Keratinocyte (primary cell): ENCODE data around the gene OMP. TPM values are rescaled to one million over a fixed set of nuclear protein-coding genes. Genes with fewer than 3 reads are reported as not detected.

Source experiments
- DNase-seq: peaks from one replicate; pipeline ENCODE4 v3.0.0-alpha.2; 2011; ENCODE audit warnings: low read depth, missing footprints, low spot score
- FAIRE-seq: peaks from 2 replicates; lab custom pipeline; 2011; peaks lifted over from hg19 to GRCh38; lab: Jason Lieb, UNC
- H2AFZ ChIP-seq: 2 replicates; pipeline ENCODE4 v1.6.0; 2012; ENCODE audit warnings: low read length, control low read depth, inconsistent platforms; ENCODE audit not compliant: control insufficient read depth
- H3K27ac ChIP-seq: 2 replicates; pipeline ENCODE4 v1.5.1; 2011; ENCODE audit warnings: low read length; ENCODE audit not compliant: control insufficient read depth, insufficient read depth
- H3K27me3 ChIP-seq: 3 replicates; pipeline ENCODE4 v1.6.0; 2011; ENCODE audit warnings: low read length; ENCODE audit not compliant: control insufficient read depth, insufficient read depth; ENCODE audit errors: extremely low read depth
- H3K36me3 ChIP-seq, 2 experiments: 2 replicates in 1 of 2; 3 replicates in 1 of 2; pipeline ENCODE4 v1.5.1; 2011; ENCODE audit warnings: low read length in 2 of 2, mild to moderate bottlenecking in 1 of 2; ENCODE audit not compliant: control insufficient read depth in 2 of 2, insufficient read depth in 2 of 2; ENCODE audit errors: extremely low read depth in 1 of 2
- H3K4me1 ChIP-seq: 3 replicates; pipeline ENCODE4 v1.5.1; 2011; ENCODE audit warnings: low read length; ENCODE audit not compliant: control insufficient read depth, insufficient read depth; ENCODE audit errors: extremely low read depth
- H3K4me2 ChIP-seq: 3 replicates; pipeline ENCODE4 v1.6.0; 2011; ENCODE audit warnings: low read depth, low read length; ENCODE audit not compliant: control insufficient read depth, insufficient read depth; ENCODE audit errors: extremely low read depth
- H3K4me3 ChIP-seq, 3 experiments: fragments of 200-600 bp in 1 of 3; sonication (generic) in 1 of 3; 2 replicates in 2 of 3; 3 replicates in 1 of 3; pipeline ENCODE4 v1.5.1; 2011 to 2016; ENCODE audit warnings: low read length in 3 of 3, mild to moderate bottlenecking in 3 of 3, control low read depth in 2 of 3, inconsistent platforms in 1 of 3, low read depth in 1 of 3, mixed read lengths in 1 of 3, mixed run types in 1 of 3, moderate library complexity in 1 of 3; ENCODE audit not compliant: control insufficient read depth in 2 of 3, insufficient read depth in 2 of 3; ENCODE audit errors: extremely low read depth in 1 of 3
- H3K79me2 ChIP-seq: 2 replicates; pipeline ENCODE4 v1.6.0; 2012; ENCODE audit warnings: low read length; ENCODE audit not compliant: control insufficient read depth, insufficient read depth
- H3K9ac ChIP-seq: 3 replicates; pipeline ENCODE4 v1.6.0; 2011; ENCODE audit warnings: low read length; ENCODE audit not compliant: control insufficient read depth, insufficient read depth; ENCODE audit errors: extremely low read depth
- H3K9me1 ChIP-seq: 3 replicates; pipeline ENCODE4 v1.6.0; 2011; ENCODE audit warnings: low read length; ENCODE audit not compliant: control insufficient read depth, insufficient read depth; ENCODE audit errors: extremely low read depth
- H3K9me3 ChIP-seq: 2 replicates; pipeline ENCODE4 v1.5.1; 2012; ENCODE audit warnings: low read depth, low read length; ENCODE audit not compliant: control insufficient read depth
- H4K20me1 ChIP-seq: 3 replicates; pipeline ENCODE4 v1.6.0; 2011; ENCODE audit warnings: low read length; ENCODE audit not compliant: control insufficient read depth, insufficient read depth; ENCODE audit errors: extremely low read depth
- EZH2 ChIP-seq: IDR thresholded peaks from one replicate; pipeline ENCODE4 v1.6.1; 2012; ENCODE audit warnings: inconsistent platforms, mild to moderate bottlenecking, low read length, moderate library complexity
- dilution Hi-C: fragments of 300-500 bp; cut with MboI; formaldehyde crosslinking; loops from one replicate; pipeline ENCODE4 v1.7.0; 2020; ENCODE audit warnings: low sequenced_read_pairs; ENCODE audit not compliant: extremely low pct_ligation_motif_present
- polyA plus RNA-seq, 5 experiments: library from polyadenylated mRNA; depleted of rRNA in 3 of 5; stranded (reverse) in 3 of 5; stranded (forward) in 1 of 5; unstranded in 1 of 5; fragments of >200 nt; gene quantifications; 1 replicate in 1 of 5; 2 replicates in 3 of 5; 3 replicates in 1 of 5; pipeline versions ENCODE4 v1.2.1 to v1.2.3, GENCODE V29; 2011 to 2012; ENCODE audit warnings: missing spikeins in 2 of 5, low read depth in 1 of 5, low replicate concordance in 1 of 5
- TF ChIP-seq, protein P1 (sequence below), 3 experiments: IDR thresholded peaks in 1 of 3; conservative IDR thresholded peaks in 1 of 3; optimal IDR thresholded peaks in 1 of 3; 2 replicates in 2 of 3; 3 replicates in 1 of 3; pipeline versions ENCODE3 to v1.5.1; 2011; ENCODE audit warnings: low read length in 3 of 3, mild to moderate bottlenecking in 3 of 3, moderate library complexity in 2 of 3, control low read depth in 1 of 3, inconsistent platforms in 1 of 3; ENCODE audit not compliant: insufficient read depth in 2 of 3; ENCODE audit errors: extremely low read depth in 1 of 3

The OMP gene
- polyA plus RNA-seq, 1 donor (not counting 4 experiments of a cell fraction or from before 2014, with no cell fraction given): not detected

DNA sequence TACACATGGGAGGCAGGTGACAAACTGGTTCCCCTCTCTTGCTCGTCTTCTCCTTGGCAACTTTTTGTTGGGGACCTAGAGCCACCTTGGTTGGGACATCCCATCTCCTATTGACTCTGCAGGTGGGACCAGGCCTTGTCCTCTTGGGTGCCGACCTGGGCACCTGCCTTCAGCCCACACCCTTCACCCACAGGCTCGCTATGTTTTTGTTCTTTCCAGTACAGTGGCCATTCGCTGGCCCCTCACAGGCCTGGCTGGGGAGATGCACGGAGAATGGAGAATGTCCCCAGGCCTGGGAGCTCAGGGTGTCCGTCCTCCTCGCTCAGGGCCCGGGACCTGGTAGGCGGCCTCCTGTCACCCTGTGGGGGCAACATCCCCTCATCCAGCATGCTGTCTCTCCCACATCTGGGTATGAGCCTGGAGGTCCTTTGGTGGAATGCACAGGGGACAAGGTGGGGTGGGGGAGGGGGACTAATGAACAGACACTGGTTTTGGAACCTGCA lies 14.9 kb upstream of the OMP start:
- H3K27ac ChIP-seq: no peak overlapping the region
- H3K9ac ChIP-seq: no peak overlapping the region
- DNase-seq (no peak), FAIRE-seq (no peak)
- no peak overlapping the region for H2AFZ ChIP-seq
- dilution Hi-C loops: no loop called here
- H3K27me3 ChIP-seq: no peaks in the 10 kb centered on the region
- H4K20me1 ChIP-seq: no peaks in the 10 kb centered on the region
- H3K9me3 ChIP-seq: no peaks in the 10 kb centered on the region
- no peak overlapping the region for H3K4me2 ChIP-seq
- no peaks in the 10 kb centered on the region for H3K9me1 ChIP-seq
- no peak overlapping the region for H3K4me3 ChIP-seq
- H3K4me1 ChIP-seq: peaks cover 3% of the 10 kb centered on the region
- H3K79me2 ChIP-seq: no peaks in the 10 kb centered on the region
- TF ChIP-seq, protein P1, sequence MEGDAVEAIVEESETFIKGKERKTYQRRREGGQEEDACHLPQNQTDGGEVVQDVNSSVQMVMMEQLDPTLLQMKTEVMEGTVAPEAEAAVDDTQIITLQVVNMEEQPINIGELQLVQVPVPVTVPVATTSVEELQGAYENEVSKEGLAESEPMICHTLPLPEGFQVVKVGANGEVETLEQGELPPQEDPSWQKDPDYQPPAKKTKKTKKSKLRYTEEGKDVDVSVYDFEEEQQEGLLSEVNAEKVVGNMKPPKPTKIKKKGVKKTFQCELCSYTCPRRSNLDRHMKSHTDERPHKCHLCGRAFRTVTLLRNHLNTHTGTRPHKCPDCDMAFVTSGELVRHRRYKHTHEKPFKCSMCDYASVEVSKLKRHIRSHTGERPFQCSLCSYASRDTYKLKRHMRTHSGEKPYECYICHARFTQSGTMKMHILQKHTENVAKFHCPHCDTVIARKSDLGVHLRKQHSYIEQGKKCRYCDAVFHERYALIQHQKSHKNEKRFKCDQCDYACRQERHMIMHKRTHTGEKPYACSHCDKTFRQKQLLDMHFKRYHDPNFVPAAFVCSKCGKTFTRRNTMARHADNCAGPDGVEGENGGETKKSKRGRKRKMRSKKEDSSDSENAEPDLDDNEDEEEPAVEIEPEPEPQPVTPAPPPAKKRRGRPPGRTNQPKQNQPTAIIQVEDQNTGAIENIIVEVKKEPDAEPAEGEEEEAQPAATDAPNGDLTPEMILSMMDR (optimal IDR thresholded peaks at IDR 0.05 in 1 of 3, IDR thresholded peaks at IDR 0.05 in 1 of 3, conservative IDR thresholded peaks at IDR 0.05 in 1 of 3; ENCODE audit: extremely low read depth in 1 of 3, insufficient read depth in 2 of 3, low read length in 3 of 3): no peak
- no peak for TF ChIP-seq EZH2
- no peaks in the 10 kb centered on the region for H3K36me3 ChIP-seq

- dilution Hi-C loops: no loop called here
- Histone ChIP-seq H3K4me1 (peaks cover 3% of the 10 kb centered on the region), H3K27ac (no peak overlapping the region), H3K9me1 (no peaks in the 10 kb centered on the region), H3K27me3 (no peaks in the 10 kb centered on the region), H3K79me2 (no peaks in the 10 kb centered on the region), H3K4me2 (no peak overlapping the region), H3K4me3 (no peak overlapping the region), H4K20me1 (no peaks in the 10 kb centered on the region), H3K9me3 (no peaks in the 10 kb centered on the region), H2AFZ (no peak overlapping the region), H3K36me3 (no peaks in the 10 kb centered on the region), H3K9ac (no peak overlapping the region)
- no peak for TF ChIP-seq EZH2
- TF ChIP-seq, protein P1 (optimal IDR thresholded peaks at IDR 0.05 in 1 of 3, IDR thresholded peaks at IDR 0.05 in 1 of 3, conservative IDR thresholded peaks at IDR 0.05 in 1 of 3; ENCODE audit: extremely low read depth in 1 of 3, insufficient read depth in 2 of 3, low read length in 3 of 3): no peak
- DNase-seq (no peak), FAIRE-seq (no peak)
Measured at GRCh38 chr11:77088236-77089003, 14.2 kb upstream of the OMP start.
